MM.1S (cell line): ENCODE results near the gene SDHAF4.

ENCODE experiments used
- CTCF ChIP-seq: fragments of 300-600 bp; sonication (generic); IDR thresholded peaks from 2 replicates; pipeline ENCODE4 v1.5.1; 2016; ENCODE audit warnings: antibody characterized with exemption, low read length, mixed read lengths
- EZH2 ChIP-seq: fragments of 300-600 bp; sonication (generic); optimal IDR thresholded peaks from 2 replicates; pipeline ENCODE3; 2017; ENCODE audit warnings: low read depth, mild to moderate bottlenecking, antibody characterized with exemption, low read length, mixed read lengths
- EZH2phosphoT487 ChIP-seq: fragments of 300-600 bp; sonication (generic); IDR thresholded peaks from 2 replicates; pipeline ENCODE4 v1.6.1; 2018; ENCODE audit warnings: antibody characterized with exemption, low read length

GRCh38 chr6:70636596-70636995 is 69.9 kb downstream of the SDHAF4 start:
- TF ChIP-seq CTCF: no peak
- TF ChIP-seq EZH2phosphoT487: no peak
- TF ChIP-seq EZH2: no peak
